GM12874 (cell line): ENCODE measurements around the gene METTL17.

Experiments used
- CTCF ChIP-seq: IDR thresholded peaks from 2 replicates; pipeline ENCODE4 v1.5.1; 2011; ENCODE audit warnings: low read depth, mild to moderate bottlenecking, control low read depth, low read length, moderate library complexity; ENCODE audit not compliant: insufficient read depth

The METTL17 gene

GRCh38 chr14:21024585-21025370 is 35.0 kb downstream of the METTL17 start, which contains the start of gene NDRG2:
TSS of gene NDRG2 (minus strand) at chr14:21025061. CDS start at chr14:21023315, 1,746 bp downstream.
- no peak for TF ChIP-seq CTCF

GRCh38 chr14:21025371-21026273 is 35.8 kb downstream of the METTL17 start:
- TF ChIP-seq CTCF, result no peak

- TF ChIP-seq CTCF, result no peak
These were observed 36.7 kb downstream of the METTL17 start for GRCh38 chr14:21026274-21026987.

GRCh38 chr14:21026988-21027315 is 37.2 kb downstream of the METTL17 start:
- TF ChIP-seq CTCF, result no peak

GRCh38 chr14:21029917-21030316 is 40.1 kb downstream of the METTL17 start, which contains the start of gene TPPP2:
TSS of gene TPPP2 (plus strand) at chr14:21030217. CDS start at chr14:21030582, 365 bp downstream.
- TF ChIP-seq CTCF, result no peak

- no peak for TF ChIP-seq CTCF
These were observed 40.8 kb downstream of the METTL17 start for GRCh38 chr14:21030531-21030930.
